ENCODE results near the gene ZNF275. TPM values are rescaled to one million over a fixed set of nuclear protein-coding genes. Genes with fewer than 3 reads are reported as not detected.
"Not testable (repeated sequence)": the region's sequence is repeated elsewhere in the genome, so short reads cannot be mapped to it uniquely, and the experiment has no call there.

The ZNF275 gene
- total RNA-seq, 4 donors from 2014 or later, result 13.6 to 20.1 (median 16.2) TPM

- no peaks in the 10 kb centered on the region for H3K4me1 ChIP-seq
- no peak for TF ChIP-seq EP300 (IDR thresholded peaks at IDR 0.05)
- no peak for TF ChIP-seq POLR2AphosphoS5 (IDR thresholded peaks at IDR 0.05)
- WGBS, 2 donors (ENCODE audit: low coverage in 1 of 2), result 50% methylated on average over 2 of the region's 8 CpGs; no CpG with 5 or more reads in 1 of the 2 donors
- H3K4me3 ChIP-seq, result no peak overlapping the region
- no peak overlapping the region for H3K27ac ChIP-seq
- H3K36me3 ChIP-seq, result no peaks in the 10 kb centered on the region
- H3K9me3 ChIP-seq, result no peaks in the 10 kb centered on the region
- ATAC-seq, result no peak
- H3K27me3 ChIP-seq, result peaks cover 20% of the 10 kb centered on the region
Measured at GRCh38 chrX:153317306-153317705, 16.6 kb upstream of the ZNF275 start.

GRCh38 chrX:153317996-153318722 is 15.8 kb upstream of the ZNF275 start:
- Histone ChIP-seq H3K4me3 (no peak overlapping the region), H3K4me1 (no peaks in the 10 kb centered on the region), H3K36me3 (no peaks in the 10 kb centered on the region), H3K27me3 (peaks cover 20% of the 10 kb centered on the region), H3K27ac (no peak overlapping the region), H3K9me3 (no peaks in the 10 kb centered on the region)
- ATAC-seq, result no peak
- TF ChIP-seq CTCF (IDR thresholded peaks at IDR 0.05) (no peak), POLR2A (IDR thresholded peaks at IDR 0.05) (no peak), POLR2AphosphoS5 (IDR thresholded peaks at IDR 0.05) (no peak), EP300 (IDR thresholded peaks at IDR 0.05) (no peak)
- 80% methylated on average over 1 of the region's 20 CpGs; no CpG with 5 or more reads in 1 of the 2 donors for WGBS, 2 donors (ENCODE audit: low coverage in 1 of 2)

- Histone ChIP-seq H3K4me3 (no peak overlapping the region), H3K4me1 (no peaks in the 10 kb centered on the region), H3K9me3 (no peaks in the 10 kb centered on the region), H3K36me3 (no peaks in the 10 kb centered on the region), H3K27me3 (peaks cover 20% of the 10 kb centered on the region), H3K27ac (no peak overlapping the region)
- TF ChIP-seq CTCF (IDR thresholded peaks at IDR 0.05) (no peak), POLR2AphosphoS5 (IDR thresholded peaks at IDR 0.05) (no peak), EP300 (IDR thresholded peaks at IDR 0.05) (no peak), POLR2A (IDR thresholded peaks at IDR 0.05) (no peak)
- no peak for ATAC-seq
- 100% methylated on average over 1 of the region's 7 CpGs; no CpG with 5 or more reads in 1 of the 2 donors for WGBS, 2 donors (ENCODE audit: low coverage in 1 of 2)
Measured at GRCh38 chrX:153318811-153319210, 15.1 kb upstream of the ZNF275 start.

GRCh38 chrX:153319295-153320046 is 14.5 kb upstream of the ZNF275 start:
- Histone ChIP-seq H3K36me3 (no peaks in the 10 kb centered on the region), H3K27ac (no peak overlapping the region), H3K27me3 (peaks cover 20% of the 10 kb centered on the region), H3K9me3 (no peaks in the 10 kb centered on the region), H3K4me1 (no peaks in the 10 kb centered on the region), H3K4me3 (no peak overlapping the region)
- no CpG with 5 or more reads among the region's 33 CpGs for WGBS, 2 donors (ENCODE audit: low coverage in 1 of 2)
- peak; percentile 24 for ATAC-seq
- TF ChIP-seq POLR2AphosphoS5 (IDR thresholded peaks at IDR 0.05) (no peak), EP300 (IDR thresholded peaks at IDR 0.05) (no peak), POLR2A (IDR thresholded peaks at IDR 0.05) (no peak), CTCF (IDR thresholded peaks at IDR 0.05) (no peak)

GRCh38 chrX:153320047-153320443 is 13.9 kb upstream of the ZNF275 start:
- not testable (repeated sequence) for H3K36me3 ChIP-seq, H3K9me3 ChIP-seq, H3K27ac ChIP-seq, ATAC-seq, H3K4me3 ChIP-seq, H3K4me1 ChIP-seq
- peaks cover 20% of the 10 kb centered on the region for H3K27me3 ChIP-seq
- WGBS, 2 donors (ENCODE audit: low coverage in 1 of 2), result no CpG with 5 or more reads among the region's 1 CpG

Data from gastroesophageal sphincter (tissue), 4 donors.